Trophoblast cell (in vitro differentiated cells and primary cell): ENCODE data around the gene DENND4A.

Source experiments
- DNase-seq, 2 donors: peaks; one replicate each; pipeline ENCODE4 v3.0.0-alpha.2; 2016
- H2AFZ ChIP-seq: 2 replicates; pipeline ENCODE4 v1.6.1; 2013; ENCODE audit warnings: low read length, moderate library complexity, mild to moderate bottlenecking; ENCODE audit not compliant: insufficient read depth, poor library complexity
- H2AK5ac ChIP-seq: 2 replicates; pipeline ENCODE4 v1.6.1; 2013; ENCODE audit warnings: mild to moderate bottlenecking, low read length
- H2BK120ac ChIP-seq: 2 replicates; pipeline ENCODE4 v1.6.1; 2013; ENCODE audit warnings: low read length, mild to moderate bottlenecking, moderate library complexity; ENCODE audit not compliant: insufficient read depth, poor library complexity
- H2BK12ac ChIP-seq: 2 replicates; pipeline ENCODE4 v1.6.1; 2013; ENCODE audit warnings: mild to moderate bottlenecking, low read length, moderate library complexity
- H2BK5ac ChIP-seq: 2 replicates; pipeline ENCODE4 v1.6.1; 2013; ENCODE audit warnings: low read length, low read depth, moderate library complexity, mild to moderate bottlenecking; ENCODE audit not compliant: poor library complexity
- H3K14ac ChIP-seq: 2 replicates; pipeline ENCODE4 v1.6.1; 2013; ENCODE audit warnings: mild to moderate bottlenecking, low read length
- H3K18ac ChIP-seq: 2 replicates; pipeline ENCODE4 v1.6.1; 2013; ENCODE audit warnings: mild to moderate bottlenecking, low read length
- H3K23ac ChIP-seq: 2 replicates; pipeline ENCODE4 v1.6.1; 2013; ENCODE audit warnings: low read length
- H3K27ac ChIP-seq: 2 replicates; pipeline ENCODE4 v1.5.1; 2013; ENCODE audit warnings: low read depth, mild to moderate bottlenecking, inconsistent platforms, low read length, moderate library complexity
- H3K27me3 ChIP-seq: 2 replicates; pipeline ENCODE4 v1.6.1; 2013; ENCODE audit warnings: inconsistent platforms, mild to moderate bottlenecking, low read length, moderate library complexity; ENCODE audit not compliant: insufficient read depth
- H3K36me3 ChIP-seq, 2 experiments: 1 replicate in 1 of 2; 2 replicates in 1 of 2; pipeline ENCODE4 v1.6.1; 2013; ENCODE audit warnings: low read length in 2 of 2, mild to moderate bottlenecking in 2 of 2, moderate library complexity in 1 of 2; ENCODE audit not compliant: insufficient read depth in 2 of 2, control insufficient read depth in 1 of 2
- H3K4ac ChIP-seq: 2 replicates; pipeline ENCODE4 v1.6.1; 2013; ENCODE audit warnings: low read depth, mild to moderate bottlenecking, low read length, moderate library complexity
- H3K4me1 ChIP-seq, 2 experiments: 1 replicate in 1 of 2; 2 replicates in 1 of 2; pipeline ENCODE4 v1.6.1; 2013; ENCODE audit warnings: low read length in 2 of 2, mild to moderate bottlenecking in 2 of 2, moderate library complexity in 1 of 2; ENCODE audit not compliant: insufficient read depth in 2 of 2, control insufficient read depth in 1 of 2
- H3K4me2 ChIP-seq: 2 replicates; pipeline ENCODE4 v1.6.1; 2013; ENCODE audit warnings: inconsistent platforms, mild to moderate bottlenecking, low read length, moderate library complexity
- H3K4me3 ChIP-seq: 2 replicates; pipeline ENCODE4 v1.5.1; 2013; ENCODE audit warnings: mild to moderate bottlenecking, low read depth, low read length, inconsistent platforms
- H3K79me1 ChIP-seq: one replicate; pipeline ENCODE4 v1.6.1; 2013; ENCODE audit warnings: low read length
- H3K79me2 ChIP-seq: 2 replicates; pipeline ENCODE4 v1.6.1; 2013; ENCODE audit warnings: low read length, mild to moderate bottlenecking; ENCODE audit not compliant: control insufficient read depth, insufficient read depth, poor library complexity
- H3K9ac ChIP-seq: 2 replicates; pipeline ENCODE4 v1.6.1; 2013; ENCODE audit warnings: mild to moderate bottlenecking, low read length
- H3K9me3 ChIP-seq: 2 replicates; pipeline ENCODE4 v1.6.1; 2013; ENCODE audit warnings: low read depth, mild to moderate bottlenecking, control low read depth, inconsistent platforms, low read length; ENCODE audit not compliant: insufficient read depth
- H4K12ac ChIP-seq: 2 replicates; pipeline ENCODE4 v1.6.1; 2013; ENCODE audit warnings: low read depth, mild to moderate bottlenecking, low read length, moderate library complexity
- H4K8ac ChIP-seq: 2 replicates; pipeline ENCODE4 v1.6.1; 2013; ENCODE audit warnings: low read depth, mild to moderate bottlenecking, low read length, moderate library complexity
- H4K91ac ChIP-seq: one replicate; pipeline ENCODE4 v1.6.1; 2013; ENCODE audit warnings: low read depth, mild to moderate bottlenecking, low read length, moderate library complexity
- WGBS: extraction: QIAGEN DNeasy Blood & Tissue Kit; methylation state at CpG from one replicate; pipeline ENCODE4 v1.1.7; 2013; ENCODE audit warnings: missing lambda C conversion rate; ENCODE audit not compliant: insufficient read length, insufficient coverage; ENCODE audit errors: extremely low coverage; 5-methylcytosine and 5-hydroxymethylcytosine counted together

DENND4A gene

GRCh38 chr15:65789759-65790425 is 2.2 kb downstream of the DENND4A start:
- Histone ChIP-seq H3K14ac (no peak overlapping the region), H3K27me3 (no peaks in the 10 kb centered on the region), H4K12ac (no peak overlapping the region), H3K4me2 (no peak overlapping the region), H3K4me1 (peaks cover 0 to 6% of the 10 kb centered on the region in 2 experiments), H4K91ac (no peak overlapping the region), H2BK120ac (no peak overlapping the region), H3K79me2 (peaks cover 2% of the 10 kb centered on the region), H3K79me1 (peaks cover 4% of the 10 kb centered on the region), H3K9ac (no peak overlapping the region), H3K36me3 (no peaks in the 10 kb centered on the region), H3K4ac (no peak overlapping the region), H3K4me3 (no peak overlapping the region), H4K8ac (no peak overlapping the region), H2AFZ (no peak overlapping the region), H2BK12ac (no peak overlapping the region), H3K23ac (no peak overlapping the region), H3K18ac (no peak overlapping the region), H3K9me3 (no peaks in the 10 kb centered on the region), H2AK5ac (no peak overlapping the region), H2BK5ac (no peak overlapping the region), H3K27ac (no peak overlapping the region)
- DNase-seq = no peak
- no CpG with 5 or more reads among the region's 10 CpGs for WGBS

GRCh38 chr15:65789105-65789504 is 3.0 kb downstream of the DENND4A start:
- Histone ChIP-seq H3K23ac (no peak overlapping the region), H3K14ac (no peak overlapping the region), H2AFZ (no peak overlapping the region), H3K18ac (no peak overlapping the region), H3K36me3 (no peaks in the 10 kb centered on the region), H2BK120ac (no peak overlapping the region), H3K9ac (no peak overlapping the region), H4K91ac (no peak overlapping the region), H2AK5ac (no peak overlapping the region), H2BK12ac (no peak overlapping the region), H3K9me3 (no peaks in the 10 kb centered on the region), H3K79me1 (peaks cover 4% of the 10 kb centered on the region), H3K4me3 (no peak overlapping the region), H3K27me3 (no peaks in the 10 kb centered on the region), H2BK5ac (no peak overlapping the region), H3K4me2 (no peak overlapping the region), H3K79me2 (peaks cover 2% of the 10 kb centered on the region), H3K27ac (no peak overlapping the region), H3K4ac (no peak overlapping the region), H4K8ac (no peak overlapping the region), H4K12ac (no peak overlapping the region), H3K4me1 (peaks cover 0 to 6% of the 10 kb centered on the region in 2 experiments)
- no peak for DNase-seq
- no CpG with 5 or more reads among the region's 3 CpGs for WGBS

GRCh38 chr15:65787260-65787659 is 4.8 kb downstream of the DENND4A start:
- no peak overlapping the region for H2AK5ac ChIP-seq
- H3K79me1 ChIP-seq = no peaks in the 10 kb centered on the region
- no peak overlapping the region for H2BK120ac ChIP-seq
- no peak overlapping the region for H3K9ac ChIP-seq
- no peak overlapping the region for H4K12ac ChIP-seq
- no peak for DNase-seq
- no peak overlapping the region for H3K27ac ChIP-seq
- H3K18ac ChIP-seq = no peak overlapping the region
- no peak overlapping the region for H3K14ac ChIP-seq
- H4K91ac ChIP-seq = no peak overlapping the region
- H3K27me3 ChIP-seq = no peaks in the 10 kb centered on the region
- H3K79me2 ChIP-seq = no peaks in the 10 kb centered on the region
- no CpG with 5 or more reads among the region's 2 CpGs for WGBS
- no peak overlapping the region for H2AFZ ChIP-seq
- no peak overlapping the region for H4K8ac ChIP-seq
- H3K4ac ChIP-seq = no peak overlapping the region
- H3K9me3 ChIP-seq = no peaks in the 10 kb centered on the region
- H2BK12ac ChIP-seq = no peak overlapping the region
- H3K36me3 ChIP-seq = no peaks in the 10 kb centered on the region
- no peak overlapping the region for H2BK5ac ChIP-seq
- no peaks in the 10 kb centered on the region for H3K4me1 ChIP-seq
- H3K23ac ChIP-seq = no peak overlapping the region
- no peak overlapping the region for H3K4me2 ChIP-seq
- no peak overlapping the region for H3K4me3 ChIP-seq

GRCh38 chr15:65785151-65785550 is 6.9 kb downstream of the DENND4A start:
- H3K4ac ChIP-seq = no peak overlapping the region
- no peak overlapping the region for H3K14ac ChIP-seq
- H3K79me2 ChIP-seq = no peaks in the 10 kb centered on the region
- no peak overlapping the region for H4K8ac ChIP-seq
- no peaks in the 10 kb centered on the region for H3K79me1 ChIP-seq
- no peak overlapping the region for H2BK120ac ChIP-seq
- no peak overlapping the region for H3K23ac ChIP-seq
- no peak overlapping the region for H3K4me3 ChIP-seq
- H4K12ac ChIP-seq = no peak overlapping the region
- no peak for DNase-seq
- H3K4me2 ChIP-seq = no peak overlapping the region
- no peak overlapping the region for H3K9ac ChIP-seq
- H3K9me3 ChIP-seq = no peaks in the 10 kb centered on the region
- H3K27me3 ChIP-seq = no peaks in the 10 kb centered on the region
- WGBS = no CpG with 5 or more reads among the region's 6 CpGs
- no peak overlapping the region for H3K18ac ChIP-seq
- H3K36me3 ChIP-seq = no peaks in the 10 kb centered on the region
- no peak overlapping the region for H2AK5ac ChIP-seq
- H2BK12ac ChIP-seq = no peak overlapping the region
- H3K4me1 ChIP-seq = no peaks in the 10 kb centered on the region
- H4K91ac ChIP-seq = no peak overlapping the region
- H2AFZ ChIP-seq = no peak overlapping the region
- no peak overlapping the region for H3K27ac ChIP-seq
- H2BK5ac ChIP-seq = no peak overlapping the region
